SU-DHL-6 (cell line): Measurements from ENCODE around the gene NEIL1.

Source experiments
- CTCF ChIP-seq: fragments of 200-600 bp; sonication (generic); IDR thresholded peaks from one replicate; pipeline ENCODE4 v1.5.1; 2017; ENCODE audit warnings: antibody characterized with exemption, mild to moderate bottlenecking, low read length, moderate library complexity; ENCODE audit not compliant: insufficient read depth, poor library complexity, severe bottlenecking
- EZH2phosphoT487 ChIP-seq: fragments of 200-600 bp; sonication (generic), shearing (Covaris generic); conservative IDR thresholded peaks from 2 replicates; pipeline ENCODE4 v1.6.1; 2018; ENCODE audit warnings: mild to moderate bottlenecking, antibody characterized with exemption, low read length, moderate library complexity, mixed read lengths

DNA sequence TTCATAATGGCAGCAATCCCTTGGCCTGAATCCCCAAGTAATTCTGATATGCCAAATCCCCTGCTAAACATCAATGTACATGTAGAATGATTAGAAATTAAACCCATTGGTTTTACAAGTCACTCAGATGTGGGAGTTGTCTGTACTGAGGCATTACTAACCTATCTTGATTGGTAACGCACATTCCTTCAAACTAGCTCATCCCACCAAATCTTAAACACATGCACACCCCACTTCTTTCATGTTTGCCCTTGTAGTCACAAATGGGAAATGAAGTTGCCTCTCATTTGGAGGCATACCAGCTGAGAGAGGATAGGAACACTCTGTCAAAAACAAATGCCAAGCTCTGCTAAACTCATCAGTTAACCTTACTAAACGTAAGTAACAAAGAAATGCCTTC, 50.7 kb downstream of the NEIL1 start:
- TF ChIP-seq CTCF = no peak
- no peak for TF ChIP-seq EZH2phosphoT487
